ENCODE data around the gene CAPN9.

GRCh38 chr1:230781594-230781993, 34.4 kb downstream of the CAPN9 start:
- TF ChIP-seq POLR2A (IDR thresholded peaks at IDR 0.05) (no peak), EP300 (IDR thresholded peaks at IDR 0.05) (no peak)
- TF ChIP-seq, protein P1, sequence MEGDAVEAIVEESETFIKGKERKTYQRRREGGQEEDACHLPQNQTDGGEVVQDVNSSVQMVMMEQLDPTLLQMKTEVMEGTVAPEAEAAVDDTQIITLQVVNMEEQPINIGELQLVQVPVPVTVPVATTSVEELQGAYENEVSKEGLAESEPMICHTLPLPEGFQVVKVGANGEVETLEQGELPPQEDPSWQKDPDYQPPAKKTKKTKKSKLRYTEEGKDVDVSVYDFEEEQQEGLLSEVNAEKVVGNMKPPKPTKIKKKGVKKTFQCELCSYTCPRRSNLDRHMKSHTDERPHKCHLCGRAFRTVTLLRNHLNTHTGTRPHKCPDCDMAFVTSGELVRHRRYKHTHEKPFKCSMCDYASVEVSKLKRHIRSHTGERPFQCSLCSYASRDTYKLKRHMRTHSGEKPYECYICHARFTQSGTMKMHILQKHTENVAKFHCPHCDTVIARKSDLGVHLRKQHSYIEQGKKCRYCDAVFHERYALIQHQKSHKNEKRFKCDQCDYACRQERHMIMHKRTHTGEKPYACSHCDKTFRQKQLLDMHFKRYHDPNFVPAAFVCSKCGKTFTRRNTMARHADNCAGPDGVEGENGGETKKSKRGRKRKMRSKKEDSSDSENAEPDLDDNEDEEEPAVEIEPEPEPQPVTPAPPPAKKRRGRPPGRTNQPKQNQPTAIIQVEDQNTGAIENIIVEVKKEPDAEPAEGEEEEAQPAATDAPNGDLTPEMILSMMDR (IDR thresholded peaks at IDR 0.05), result no peak

Measured in gastroesophageal sphincter (tissue), 3 donors.